ENCODE data around the gene AUTS2.

Gene AUTS2

GRCh38 chr7:69946901-69947300 lies 348.6 kb downstream of the AUTS2 start:
- Histone ChIP-seq H3K4me1 (ENCODE audit: control insufficient read depth in 5 of 5, insufficient read depth in 5 of 5, low read length in 5 of 5) (no peaks in the 10 kb centered on the region), H3K9me3 (ENCODE audit: control insufficient read depth in 5 of 5, low read length in 5 of 5) (no peaks in the 10 kb centered on the region), H3K9ac (ENCODE audit: low read length in 5 of 5) (no peak overlapping the region), H3K36me3 (ENCODE audit: control insufficient read depth in 5 of 5, insufficient read depth in 5 of 5, low read length in 5 of 5) (no peaks in the 10 kb centered on the region), H3K27ac (ENCODE audit: low read depth, low read length) (no peak overlapping the region), H3K4me3 (ENCODE audit: low read depth in 1 of 5, low read length in 5 of 5) (no peak overlapping the region), H3K27me3 (ENCODE audit: control insufficient read depth in 5 of 5, insufficient read depth in 4 of 5, low read length in 5 of 5) (no peaks in the 10 kb centered on the region)

GRCh38 chr7:69947998-69948397 lies 349.7 kb downstream of the AUTS2 start:
- Histone ChIP-seq H3K27me3 (ENCODE audit: control insufficient read depth in 5 of 5, insufficient read depth in 4 of 5, low read length in 5 of 5) (no peaks in the 10 kb centered on the region), H3K9me3 (ENCODE audit: control insufficient read depth in 5 of 5, low read length in 5 of 5) (no peaks in the 10 kb centered on the region), H3K4me1 (ENCODE audit: control insufficient read depth in 5 of 5, insufficient read depth in 5 of 5, low read length in 5 of 5) (peaks cover 0 to 2% (median 0%) of the 10 kb centered on the region in 5 donors), H3K27ac (ENCODE audit: low read depth, low read length) (no peak overlapping the region), H3K4me3 (ENCODE audit: low read depth in 1 of 5, low read length in 5 of 5) (no peak overlapping the region), H3K36me3 (ENCODE audit: control insufficient read depth in 5 of 5, insufficient read depth in 5 of 5, low read length in 5 of 5) (no peaks in the 10 kb centered on the region), H3K9ac (ENCODE audit: low read length in 5 of 5) (no peak overlapping the region)

DNA sequence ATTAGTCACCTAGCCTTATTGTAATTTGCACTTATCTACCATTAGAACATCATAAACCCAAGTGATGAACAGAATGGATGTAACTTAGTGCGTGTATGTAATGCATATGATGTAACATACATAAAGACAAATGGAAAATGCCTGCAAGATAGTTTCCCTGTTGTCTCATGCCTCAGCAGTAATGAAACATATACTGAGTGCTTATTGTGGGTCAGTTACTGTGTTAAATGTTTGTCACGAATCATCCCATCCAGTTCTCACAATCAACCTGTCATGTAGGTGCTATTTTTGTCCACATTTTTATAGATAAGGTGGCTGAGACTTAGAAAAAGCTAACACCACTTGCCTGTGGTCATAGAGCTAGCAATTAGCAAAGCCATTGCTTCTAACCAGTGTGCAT lies 350.8 kb downstream of the AUTS2 start:
- H3K4me3 ChIP-seq (ENCODE audit: low read depth in 1 of 5, low read length in 5 of 5) = no peak overlapping the region
- no peaks in the 10 kb centered on the region for H3K9me3 ChIP-seq (ENCODE audit: control insufficient read depth in 5 of 5, low read length in 5 of 5)
- H3K4me1 ChIP-seq (ENCODE audit: control insufficient read depth in 5 of 5, insufficient read depth in 5 of 5, low read length in 5 of 5) = peaks cover 0 to 5% (median 0%) of the 10 kb centered on the region in 5 donors
- no peaks in the 10 kb centered on the region for H3K27me3 ChIP-seq (ENCODE audit: control insufficient read depth in 5 of 5, insufficient read depth in 4 of 5, low read length in 5 of 5)
- H3K27ac ChIP-seq (ENCODE audit: low read depth, low read length) = no peak overlapping the region
- H3K9ac ChIP-seq (ENCODE audit: low read length in 5 of 5) = no peak overlapping the region
- H3K36me3 ChIP-seq (ENCODE audit: control insufficient read depth in 5 of 5, insufficient read depth in 5 of 5, low read length in 5 of 5) = no peaks in the 10 kb centered on the region

DNA sequence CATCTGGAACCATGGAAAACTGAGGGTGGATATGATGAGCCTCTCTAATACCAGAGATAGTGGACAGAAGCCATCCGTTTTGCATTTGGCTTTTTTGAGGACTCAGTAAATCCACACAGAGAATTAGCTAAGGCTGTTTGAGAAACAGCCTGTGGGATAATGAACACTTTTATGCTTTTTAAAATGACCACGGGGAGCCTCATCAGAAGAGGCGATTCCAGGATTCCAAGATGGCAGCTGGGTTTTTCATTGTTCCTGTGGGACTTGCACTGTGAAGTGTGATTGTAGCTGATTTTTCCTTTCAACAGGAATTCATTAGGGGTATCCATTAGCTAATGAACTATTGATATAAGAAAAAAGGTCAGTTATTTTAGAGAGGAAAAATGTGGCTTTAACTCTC lies 353.2 kb downstream of the AUTS2 start:
- Histone ChIP-seq H3K36me3 (ENCODE audit: control insufficient read depth in 5 of 5, insufficient read depth in 5 of 5, low read length in 5 of 5) (no peaks in the 10 kb centered on the region), H3K9me3 (ENCODE audit: control insufficient read depth in 5 of 5, low read length in 5 of 5) (no peaks in the 10 kb centered on the region), H3K4me3 (ENCODE audit: low read depth in 1 of 5, low read length in 5 of 5) (no peak overlapping the region), H3K9ac (ENCODE audit: low read length in 5 of 5) (no peak overlapping the region), H3K27ac (ENCODE audit: low read depth, low read length) (no peak overlapping the region), H3K27me3 (ENCODE audit: control insufficient read depth in 5 of 5, insufficient read depth in 4 of 5, low read length in 5 of 5) (no peaks in the 10 kb centered on the region), H3K4me1 (ENCODE audit: control insufficient read depth in 5 of 5, insufficient read depth in 5 of 5, low read length in 5 of 5) (peaks cover 0 to 5% (median 0%) of the 10 kb centered on the region in 5 donors)

DNA sequence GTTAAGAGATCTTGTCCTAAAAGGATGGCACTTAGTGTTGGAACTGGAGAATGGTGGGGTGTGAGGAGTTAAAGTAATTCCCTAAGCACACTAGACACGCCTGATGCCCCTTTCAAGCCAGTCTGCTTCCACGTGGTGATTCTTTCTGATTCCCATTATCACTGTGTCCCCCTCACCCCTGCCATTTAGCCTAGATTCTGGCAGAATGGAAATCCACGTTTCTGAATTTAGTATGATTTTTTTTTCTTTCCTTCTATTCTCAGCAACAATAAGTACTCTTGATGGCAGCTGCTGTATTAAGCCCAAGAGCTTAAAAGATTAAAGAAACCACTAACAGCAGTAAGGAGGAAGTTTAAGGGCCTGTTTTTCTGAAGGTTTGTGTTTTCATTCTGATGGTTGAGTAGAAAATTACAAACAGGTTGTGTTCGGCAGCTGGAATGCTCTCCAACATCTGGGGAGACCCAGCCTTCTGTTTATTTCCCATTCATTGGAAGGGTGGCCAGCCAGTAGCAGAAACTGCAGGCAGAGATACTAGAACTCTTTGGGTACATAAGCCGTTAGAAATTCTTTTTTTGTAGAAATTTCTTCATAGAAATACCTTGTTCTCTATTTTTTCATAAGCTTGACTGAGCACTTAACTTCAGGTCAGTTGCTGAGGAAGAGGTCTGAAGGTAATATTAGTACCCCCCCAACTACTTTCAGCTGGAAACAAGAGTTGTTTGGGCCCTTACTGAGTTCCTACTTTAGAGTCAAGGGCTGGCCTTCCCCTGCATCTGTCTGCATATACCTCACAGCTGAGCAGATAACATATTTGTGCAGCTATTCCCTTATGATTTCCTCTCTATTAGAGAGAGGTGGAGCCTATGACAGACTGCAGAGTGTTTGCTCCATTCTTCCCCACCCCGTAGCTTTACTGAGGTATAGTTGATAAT lies 355.1 kb downstream of the AUTS2 start:
- Histone ChIP-seq H3K36me3 (ENCODE audit: control insufficient read depth in 5 of 5, insufficient read depth in 5 of 5, low read length in 5 of 5) (no peaks in the 10 kb centered on the region), H3K27ac (ENCODE audit: low read depth, low read length) (no peak overlapping the region), H3K4me3 (ENCODE audit: low read depth in 1 of 5, low read length in 5 of 5) (no peak overlapping the region), H3K9me3 (ENCODE audit: control insufficient read depth in 5 of 5, low read length in 5 of 5) (no peaks in the 10 kb centered on the region), H3K4me1 (ENCODE audit: control insufficient read depth in 5 of 5, insufficient read depth in 5 of 5, low read length in 5 of 5) (peaks cover 0 to 6% (median 0%) of the 10 kb centered on the region in 5 donors), H3K9ac (ENCODE audit: low read length in 5 of 5) (no peak overlapping the region), H3K27me3 (ENCODE audit: control insufficient read depth in 5 of 5, insufficient read depth in 4 of 5, low read length in 5 of 5) (no peaks in the 10 kb centered on the region)

DNA sequence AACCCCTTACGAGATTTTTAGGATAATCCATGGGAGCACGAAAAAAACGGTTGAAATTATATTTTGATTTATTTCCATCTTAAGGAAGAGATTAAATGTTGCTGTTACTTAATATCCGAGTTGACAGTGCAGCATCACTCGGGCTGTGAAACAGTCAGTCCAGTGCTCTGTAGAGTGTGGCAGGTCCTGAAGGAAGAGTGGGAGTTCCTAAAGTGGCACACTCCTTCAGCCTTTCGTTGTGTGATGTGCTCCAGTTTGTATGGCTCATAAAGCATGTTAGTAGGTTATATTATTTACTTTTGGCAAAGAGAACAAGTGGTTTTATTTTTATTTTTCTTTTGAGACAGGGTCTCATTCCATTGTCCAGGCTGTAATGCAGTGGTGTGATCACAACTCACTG lies 358.3 kb downstream of the AUTS2 start:
- Histone ChIP-seq H3K27ac (ENCODE audit: low read depth, low read length) (no peak overlapping the region), H3K27me3 (ENCODE audit: control insufficient read depth in 5 of 5, insufficient read depth in 4 of 5, low read length in 5 of 5) (no peaks in the 10 kb centered on the region), H3K36me3 (ENCODE audit: control insufficient read depth in 5 of 5, insufficient read depth in 5 of 5, low read length in 5 of 5) (no peaks in the 10 kb centered on the region), H3K4me3 (ENCODE audit: low read depth in 1 of 5, low read length in 5 of 5) (no peak overlapping the region), H3K9me3 (ENCODE audit: control insufficient read depth in 5 of 5, low read length in 5 of 5) (no peaks in the 10 kb centered on the region), H3K9ac (ENCODE audit: low read length in 5 of 5) (no peak overlapping the region), H3K4me1 (ENCODE audit: control insufficient read depth in 5 of 5, insufficient read depth in 5 of 5, low read length in 5 of 5) (peaks cover 0 to 7% (median 1%) of the 10 kb centered on the region in 5 donors)

DNA sequence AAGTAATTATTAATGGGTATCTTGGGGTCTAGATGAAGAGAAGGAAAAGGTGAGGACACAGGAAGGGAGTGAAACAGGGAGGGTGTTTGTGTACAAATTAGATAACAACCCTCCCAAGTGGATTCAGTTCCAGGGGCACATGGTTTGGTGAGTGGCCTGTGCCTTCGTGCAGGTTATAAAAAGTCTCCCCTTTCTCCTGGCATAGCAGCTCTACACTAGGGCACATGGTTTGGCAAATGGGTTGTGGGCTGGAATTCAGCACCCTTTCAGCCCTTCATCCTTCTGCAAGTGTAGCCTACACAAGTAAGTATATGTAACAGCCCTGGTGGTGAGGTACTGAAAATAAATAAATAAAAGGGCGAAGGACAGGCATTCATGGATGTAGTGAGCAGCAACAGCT lies 359.4 kb downstream of the AUTS2 start:
- Histone ChIP-seq H3K27me3 (ENCODE audit: control insufficient read depth in 5 of 5, insufficient read depth in 4 of 5, low read length in 5 of 5) (no peaks in the 10 kb centered on the region), H3K9me3 (ENCODE audit: control insufficient read depth in 5 of 5, low read length in 5 of 5) (no peaks in the 10 kb centered on the region), H3K36me3 (ENCODE audit: control insufficient read depth in 5 of 5, insufficient read depth in 5 of 5, low read length in 5 of 5) (no peaks in the 10 kb centered on the region), H3K9ac (ENCODE audit: low read length in 5 of 5) (no peak overlapping the region), H3K4me3 (ENCODE audit: low read depth in 1 of 5, low read length in 5 of 5) (no peak overlapping the region), H3K27ac (ENCODE audit: low read depth, low read length) (no peak overlapping the region), H3K4me1 (ENCODE audit: control insufficient read depth in 5 of 5, insufficient read depth in 5 of 5, low read length in 5 of 5) (peaks cover 4 to 17% (median 12%) of the 10 kb centered on the region in 5 donors)

DNA sequence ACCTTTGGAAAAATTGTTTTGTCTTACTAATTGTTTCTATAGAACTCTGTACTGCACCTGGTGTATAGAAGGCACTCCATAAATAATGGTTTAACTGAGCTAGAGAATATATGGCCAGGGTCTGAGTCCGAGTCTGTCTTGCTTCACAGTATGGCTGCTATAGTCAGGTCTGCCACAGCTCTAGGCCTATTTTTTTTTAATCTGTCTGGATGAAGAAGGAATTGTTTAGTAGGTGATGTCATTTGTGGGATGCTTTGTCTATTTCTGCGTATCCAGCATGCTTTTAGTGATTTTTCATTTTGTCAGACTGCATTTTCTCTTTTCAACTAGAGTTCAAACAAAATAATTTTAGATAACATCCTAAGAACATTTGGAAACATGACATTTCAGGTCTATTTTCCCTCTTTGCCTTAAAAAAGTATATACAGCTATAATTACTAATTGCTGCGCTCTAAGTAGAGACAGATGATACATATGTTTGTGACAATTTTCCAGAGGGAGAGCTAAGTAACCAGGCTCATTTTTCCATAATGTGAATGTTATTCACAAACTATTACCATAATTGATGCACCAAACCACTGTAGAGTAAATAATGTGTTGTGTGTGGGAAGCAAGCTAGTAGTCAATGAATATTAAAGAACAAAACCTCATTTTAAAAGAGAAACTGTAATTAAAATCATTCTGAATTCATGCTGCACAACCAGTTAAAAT lies 361.7 kb downstream of the AUTS2 start:
- H3K36me3 ChIP-seq (ENCODE audit: control insufficient read depth in 5 of 5, insufficient read depth in 5 of 5, low read length in 5 of 5) = no peaks in the 10 kb centered on the region

DNA sequence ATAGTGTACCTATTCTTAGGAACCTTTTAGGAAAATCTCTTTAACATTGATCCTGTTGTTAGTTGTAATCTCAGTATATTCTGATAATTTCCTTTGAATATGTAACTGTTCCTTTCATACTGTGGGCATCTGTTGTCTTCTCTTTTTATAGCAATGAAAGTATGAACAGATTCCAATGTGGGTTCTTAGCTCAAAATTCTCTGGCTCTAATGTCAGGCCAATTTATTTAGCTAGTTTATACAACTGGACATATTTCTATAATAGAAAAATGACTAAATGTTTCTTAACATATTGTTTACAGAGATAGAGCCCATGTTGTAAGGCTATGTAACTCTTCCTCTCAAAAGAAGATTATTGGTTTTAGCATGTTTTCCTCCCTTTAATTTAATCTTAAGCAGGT lies 363.2 kb downstream of the AUTS2 start:
- Histone ChIP-seq H3K36me3 (ENCODE audit: control insufficient read depth in 5 of 5, insufficient read depth in 5 of 5, low read length in 5 of 5) (no peaks in the 10 kb centered on the region), H3K27ac (ENCODE audit: low read depth, low read length) (no peak overlapping the region), H3K9ac (ENCODE audit: low read length in 5 of 5) (no peak overlapping the region), H3K9me3 (ENCODE audit: control insufficient read depth in 5 of 5, low read length in 5 of 5) (no peaks in the 10 kb centered on the region), H3K4me1 (ENCODE audit: control insufficient read depth in 5 of 5, insufficient read depth in 5 of 5, low read length in 5 of 5) (peaks cover 4 to 21% (median 15%) of the 10 kb centered on the region in 5 donors), H3K27me3 (ENCODE audit: control insufficient read depth in 5 of 5, insufficient read depth in 4 of 5, low read length in 5 of 5) (no peaks in the 10 kb centered on the region), H3K4me3 (ENCODE audit: low read depth in 1 of 5, low read length in 5 of 5) (no peak overlapping the region)

More for the DNA sequence above, 361.7 kb downstream of the AUTS2 start:
- Histone ChIP-seq H3K27me3 (ENCODE audit: control insufficient read depth in 5 of 5, insufficient read depth in 4 of 5, low read length in 5 of 5) (no peaks in the 10 kb centered on the region), H3K4me1 (ENCODE audit: control insufficient read depth in 5 of 5, insufficient read depth in 5 of 5, low read length in 5 of 5) (peaks cover 4 to 21% (median 15%) of the 10 kb centered on the region in 5 donors), H3K9ac (ENCODE audit: low read length in 5 of 5) (no peak overlapping the region), H3K27ac (ENCODE audit: low read depth, low read length) (no peak overlapping the region), H3K9me3 (ENCODE audit: control insufficient read depth in 5 of 5, low read length in 5 of 5) (no peaks in the 10 kb centered on the region), H3K4me3 (ENCODE audit: low read depth in 1 of 5, low read length in 5 of 5) (no peak overlapping the region)
